ENCODE measurements around the gene FOXL3.

FOXL3 gene

DNA sequence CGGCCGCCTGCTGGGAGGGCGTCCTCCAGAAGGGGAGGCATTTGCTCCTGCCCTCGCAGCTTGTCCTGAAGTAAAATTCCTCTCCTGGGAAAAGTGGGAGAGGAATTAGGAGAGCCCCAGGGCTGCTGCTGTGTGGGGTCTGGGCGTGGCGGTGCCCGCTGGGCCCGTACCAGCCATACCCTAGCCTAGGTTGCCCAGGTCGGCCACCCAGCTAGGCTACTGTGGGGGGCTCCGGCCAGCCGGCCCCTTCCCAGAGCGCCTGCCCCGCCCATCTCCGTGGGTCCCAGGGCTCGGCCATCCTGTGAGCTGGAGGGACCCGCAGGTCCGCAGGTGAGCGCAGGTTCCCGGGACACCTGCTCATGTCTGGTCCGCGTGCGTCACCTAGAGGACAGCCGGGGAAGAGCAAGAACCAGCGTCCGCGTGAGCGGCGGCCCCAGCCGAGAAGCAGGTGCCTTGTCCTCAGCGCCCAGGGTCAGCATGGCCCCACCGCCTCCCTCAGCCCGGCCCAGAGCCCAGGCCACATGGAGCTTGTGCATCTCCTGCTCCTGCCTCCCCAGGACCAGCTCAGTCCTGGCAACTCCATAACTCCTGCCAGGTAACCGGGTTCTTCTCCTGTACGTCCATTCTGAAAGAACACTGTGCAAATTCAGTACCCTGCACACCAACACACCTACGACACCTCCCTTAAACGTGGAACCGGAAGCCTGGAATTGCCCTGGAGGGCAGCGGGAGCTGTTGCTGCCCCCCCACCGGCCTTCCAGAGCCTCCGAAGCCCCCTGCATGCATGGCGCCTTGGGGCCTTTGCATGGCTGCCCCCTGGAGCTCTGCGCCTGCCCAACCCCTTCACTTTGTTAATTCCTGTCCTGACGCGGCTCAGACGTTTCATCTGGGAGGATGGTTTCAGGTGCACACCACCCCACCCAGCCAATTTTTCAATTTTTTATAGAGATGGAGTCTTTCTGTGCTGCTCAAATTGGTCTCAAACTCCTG lies 22.8 kb upstream of the FOXL3 start:
- DNase-seq (ENCODE audit: low spot score), result peak; percentile 16

GRCh38 chr7:268991-269390 lies 21.0 kb upstream of the FOXL3 start:
- DNase-seq (ENCODE audit: low spot score), result no peak

DNA sequence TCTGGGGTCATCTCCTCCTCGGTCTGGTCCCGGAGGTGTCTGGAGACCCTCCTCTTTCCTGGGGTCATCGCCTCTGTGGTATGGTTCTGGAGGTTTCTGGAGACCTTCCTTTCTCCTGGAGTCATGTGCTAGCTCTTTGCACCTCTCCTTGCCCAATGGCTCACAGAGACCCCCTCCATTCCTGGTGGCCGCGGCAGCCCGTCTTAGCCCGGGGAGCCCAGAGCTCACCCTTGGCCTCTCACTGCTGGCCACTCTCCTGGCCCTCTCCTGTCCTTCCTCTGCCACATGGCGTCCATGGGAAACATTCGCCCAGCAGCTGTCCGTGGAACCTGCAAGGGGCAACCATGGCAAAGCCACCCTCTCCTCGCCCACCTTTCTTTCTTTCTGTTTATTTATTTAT lies 20.2 kb upstream of the FOXL3 start:
- DNase-seq (ENCODE audit: low spot score), result no peak

DNA sequence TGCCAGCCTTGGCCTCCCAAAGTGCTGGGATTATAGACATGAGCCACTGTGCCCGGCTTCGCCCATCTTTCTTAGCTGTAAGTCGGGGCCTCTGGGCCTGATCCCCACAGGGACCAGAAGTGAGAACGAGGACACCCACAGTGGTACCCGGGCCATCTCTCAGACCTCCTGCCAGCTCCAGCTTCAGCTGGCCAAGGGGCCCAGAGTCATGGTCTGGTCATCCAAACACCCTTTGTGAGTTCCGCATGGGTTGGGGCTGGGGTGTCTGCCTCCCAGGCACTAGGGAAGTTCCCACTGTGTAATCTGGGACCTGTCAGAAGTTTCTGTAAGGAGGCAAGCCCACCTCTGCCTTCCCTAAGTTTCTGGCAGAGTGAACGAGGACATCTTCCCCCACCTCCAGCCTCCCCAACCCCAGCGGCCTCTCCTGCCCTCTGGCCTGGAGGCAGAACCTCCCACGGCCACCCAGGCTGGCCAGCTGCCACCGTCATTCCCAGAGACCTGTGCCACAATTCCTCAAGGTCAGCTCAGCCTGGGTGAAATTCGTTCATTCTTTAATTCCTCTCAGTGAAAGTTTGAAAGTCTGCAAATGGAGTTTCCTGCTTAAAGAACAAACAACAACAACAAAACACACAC lies 19.5 kb upstream of the FOXL3 start:
- no peak for DNase-seq (ENCODE audit: low spot score)

DNA sequence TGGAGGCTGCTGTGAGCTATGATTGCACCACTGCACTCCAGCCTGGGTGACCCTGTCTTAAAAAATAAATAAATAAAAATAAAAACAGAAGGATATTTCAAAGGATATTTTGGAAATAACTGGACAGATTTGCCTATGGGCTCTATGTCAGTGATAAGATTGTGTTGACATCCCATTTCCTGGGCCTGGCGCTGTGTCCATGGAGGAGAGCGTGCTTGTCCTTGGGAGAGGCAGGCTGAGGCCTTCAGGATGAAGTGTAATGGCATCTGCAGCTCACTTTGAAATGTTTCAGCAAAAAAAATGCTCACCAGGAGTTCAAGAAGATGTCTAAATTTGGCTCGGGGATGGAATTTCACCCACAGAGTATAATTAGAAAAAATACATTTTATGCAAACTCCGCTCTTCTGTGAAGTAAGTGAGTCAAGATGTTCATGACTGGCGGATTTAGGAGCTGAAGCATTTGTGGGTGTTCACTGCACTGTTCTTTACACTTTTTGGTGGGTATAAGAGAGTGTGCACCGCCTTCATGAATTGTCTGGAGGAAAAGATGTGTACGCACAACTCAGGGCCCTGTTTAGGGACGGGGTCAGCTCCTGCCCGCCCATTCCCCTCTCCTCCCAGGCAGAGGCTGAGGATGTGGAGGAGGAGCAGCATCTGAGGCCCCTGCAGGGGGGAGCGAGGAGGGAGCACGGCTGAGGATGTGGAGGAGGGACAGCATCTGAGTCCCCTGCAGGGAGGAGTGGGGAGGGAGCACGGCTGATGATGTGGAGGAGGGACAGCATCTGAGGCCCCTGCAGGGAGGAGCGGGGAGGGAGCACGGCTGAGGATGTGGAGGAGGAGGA lies 18.5 kb upstream of the FOXL3 start:
- no peak for DNase-seq (ENCODE audit: low spot score)

DNA sequence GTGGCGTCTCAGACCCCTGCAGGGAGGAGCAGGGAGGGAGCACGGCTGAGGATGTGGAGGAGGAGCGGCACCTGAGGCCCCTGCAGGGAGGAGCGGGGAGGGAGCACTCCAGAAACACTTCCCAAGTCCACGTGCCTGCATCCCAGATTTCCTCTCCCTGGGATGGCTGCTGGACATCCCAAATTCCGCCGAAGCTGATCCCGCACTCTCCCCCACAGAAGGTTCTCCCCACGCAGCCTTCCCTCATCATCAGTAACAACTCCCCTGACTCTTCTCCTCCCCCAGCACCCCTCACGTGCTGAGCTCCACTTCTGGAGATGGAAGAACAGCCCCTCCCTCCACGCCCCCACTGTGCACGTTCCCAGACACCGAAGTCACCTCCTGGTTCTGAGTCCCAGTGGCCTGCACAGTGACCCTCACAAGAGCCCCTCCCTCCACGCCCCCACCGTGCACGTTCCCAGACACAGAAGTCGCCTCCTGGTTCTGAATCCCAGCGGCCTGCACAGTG lies 17.8 kb upstream of the FOXL3 start:
- DNase-seq (ENCODE audit: low spot score), result no peak

GRCh38 chr7:272631-273030 lies 17.3 kb upstream of the FOXL3 start:
- DNase-seq (ENCODE audit: low spot score), result no peak

- DNase-seq (ENCODE audit: low spot score), result no peak
Measured at GRCh38 chr7:273327-273726, 16.6 kb upstream of the FOXL3 start.

- DNase-seq (ENCODE audit: low spot score), result no peak
Measured at GRCh38 chr7:274266-274665, 15.7 kb upstream of the FOXL3 start.

- no peak for DNase-seq (ENCODE audit: low spot score)
Measured at GRCh38 chr7:276230-276835, 13.6 kb upstream of the FOXL3 start.

DNA sequence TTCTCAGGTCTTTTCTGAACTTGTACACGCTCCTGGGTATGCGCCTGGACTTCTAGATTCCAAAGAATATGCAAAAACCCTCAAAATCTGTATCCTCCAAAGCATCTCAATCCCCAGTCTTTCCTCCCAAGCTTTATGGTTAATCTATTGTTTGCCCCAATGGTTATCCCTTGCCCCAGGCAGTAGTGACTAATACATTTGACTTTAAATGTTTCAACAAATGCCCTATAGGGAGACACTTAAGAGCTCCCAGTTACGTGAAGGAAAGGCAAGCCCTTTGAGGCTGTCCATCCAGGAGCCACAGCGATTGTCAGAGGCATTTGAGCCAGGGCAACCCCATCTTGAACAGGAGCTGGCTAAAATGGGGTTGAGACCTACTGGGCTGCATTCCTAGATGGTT lies 12.7 kb upstream of the FOXL3 start:
- no peak for DNase-seq (ENCODE audit: low spot score)

DNA sequence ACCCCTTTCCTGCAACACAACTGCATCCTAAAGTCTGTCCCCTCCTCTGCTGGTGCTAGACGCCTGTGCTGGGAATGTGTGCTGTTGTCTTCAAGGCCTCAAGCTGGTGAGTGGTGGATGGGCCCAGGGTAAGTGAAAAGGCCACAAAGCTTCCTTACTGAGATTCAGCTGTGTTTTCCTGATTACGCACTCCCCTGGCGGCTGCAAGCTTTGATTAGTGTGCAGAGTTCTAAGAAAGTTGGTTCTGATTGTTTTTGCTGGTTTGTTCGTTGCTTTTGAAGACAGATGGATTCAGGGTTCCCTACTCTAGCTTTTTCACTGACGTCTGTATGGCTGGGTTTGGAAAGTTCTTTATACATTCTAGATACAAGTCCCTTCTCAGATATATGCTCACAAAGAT lies 11.9 kb upstream of the FOXL3 start:
- no peak for DNase-seq (ENCODE audit: low spot score)

GRCh38 chr7:279821-280220 lies 10.1 kb upstream of the FOXL3 start:
- no peak for DNase-seq (ENCODE audit: low spot score)

DNA sequence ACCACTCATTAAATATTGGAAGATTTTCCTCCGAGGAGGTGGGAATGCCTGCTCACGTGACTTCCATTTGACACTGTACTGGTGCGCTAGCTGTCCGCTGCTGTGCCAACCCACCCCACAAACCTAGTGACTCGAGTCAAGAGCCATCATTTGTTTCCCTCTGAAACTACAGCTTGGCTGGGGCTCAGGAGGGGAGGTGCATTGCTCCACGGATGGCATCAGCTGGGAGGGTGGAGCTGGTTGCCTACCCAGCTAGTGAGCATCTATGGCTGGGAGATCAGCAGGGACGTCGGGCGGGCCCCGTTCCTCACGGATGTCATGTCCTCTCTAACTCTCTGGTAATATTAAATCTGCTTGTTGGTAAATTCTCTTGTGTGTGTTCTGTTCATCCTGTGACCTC lies 9.5 kb upstream of the FOXL3 start:
- no peak for DNase-seq (ENCODE audit: low spot score)

GRCh38 chr7:281637-282036 lies 8.3 kb upstream of the FOXL3 start:
- no peak for DNase-seq (ENCODE audit: low spot score)

DNA sequence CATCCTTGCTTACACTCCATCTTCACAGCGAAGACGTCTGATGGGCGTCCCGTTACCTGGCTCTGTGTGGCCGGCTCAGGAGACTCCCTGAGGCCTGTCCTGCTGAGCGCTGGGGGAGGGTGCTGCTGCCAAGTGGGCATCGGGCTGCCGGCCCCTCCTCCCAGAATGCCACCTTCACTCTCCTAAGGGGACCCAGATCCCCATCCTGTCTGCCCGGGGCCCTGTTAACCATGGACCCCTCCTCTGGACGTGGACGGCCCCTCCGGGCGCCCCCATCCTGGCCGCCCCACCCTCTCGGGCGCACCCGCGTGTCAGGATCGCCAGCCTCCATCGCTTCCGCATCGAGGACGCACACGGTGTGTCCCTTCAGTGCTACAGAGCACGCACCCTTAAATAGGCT lies 7.3 kb upstream of the FOXL3 start:
- DNase-seq (ENCODE audit: low spot score), result no peak

DNA sequence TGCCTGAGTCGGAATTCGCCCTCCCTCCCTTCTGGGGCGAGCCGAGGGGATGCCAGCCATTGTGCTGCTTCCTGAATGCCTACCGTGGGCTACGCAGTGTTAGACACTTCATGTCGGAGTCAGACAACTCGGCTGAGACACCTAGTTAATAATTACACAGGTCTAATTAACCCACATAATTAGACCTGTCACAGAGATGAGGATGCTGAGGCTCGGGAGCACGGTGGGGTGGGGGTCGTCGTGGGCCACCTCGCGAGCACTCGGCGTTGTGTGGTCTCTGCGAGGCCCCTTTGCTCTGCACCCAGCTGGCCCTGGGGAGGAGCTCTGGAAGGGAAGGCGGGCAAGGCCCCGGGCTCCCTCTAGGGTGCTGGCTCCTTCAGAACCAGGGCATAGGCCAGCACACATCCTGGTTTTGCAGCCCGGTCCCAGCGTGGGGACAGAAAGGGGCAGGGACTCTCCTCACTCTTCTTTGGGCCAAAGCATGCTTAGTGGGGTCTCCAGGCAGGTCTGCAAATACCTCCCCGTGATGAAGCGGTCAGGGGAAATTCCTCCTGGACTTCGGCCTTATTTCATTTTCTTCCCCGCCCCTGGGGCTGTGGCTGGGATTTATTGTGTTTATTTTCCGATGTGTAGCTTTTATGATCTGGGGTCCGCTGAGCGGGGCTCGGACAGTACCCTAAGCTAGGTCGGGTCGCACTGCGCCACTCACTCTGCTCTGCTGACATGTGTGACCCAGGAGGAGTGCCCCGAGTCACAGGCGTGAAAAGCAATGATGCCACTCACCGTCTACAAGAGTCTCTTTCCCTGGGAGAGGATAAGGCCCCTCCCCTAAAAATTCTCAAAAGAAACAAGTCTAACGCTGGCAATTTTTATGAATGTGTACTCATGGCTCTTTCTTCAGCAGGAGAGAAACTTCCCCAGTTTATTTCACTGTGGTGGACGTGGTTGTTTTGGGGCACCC lies 4.9 kb upstream of the FOXL3 start:
- no peak for DNase-seq (ENCODE audit: low spot score)

GRCh38 chr7:285731-286130 lies 4.2 kb upstream of the FOXL3 start:
- no peak for DNase-seq (ENCODE audit: low spot score)

- no peak for DNase-seq (ENCODE audit: low spot score)
Measured at GRCh38 chr7:286266-286665, 3.7 kb upstream of the FOXL3 start.

DNA sequence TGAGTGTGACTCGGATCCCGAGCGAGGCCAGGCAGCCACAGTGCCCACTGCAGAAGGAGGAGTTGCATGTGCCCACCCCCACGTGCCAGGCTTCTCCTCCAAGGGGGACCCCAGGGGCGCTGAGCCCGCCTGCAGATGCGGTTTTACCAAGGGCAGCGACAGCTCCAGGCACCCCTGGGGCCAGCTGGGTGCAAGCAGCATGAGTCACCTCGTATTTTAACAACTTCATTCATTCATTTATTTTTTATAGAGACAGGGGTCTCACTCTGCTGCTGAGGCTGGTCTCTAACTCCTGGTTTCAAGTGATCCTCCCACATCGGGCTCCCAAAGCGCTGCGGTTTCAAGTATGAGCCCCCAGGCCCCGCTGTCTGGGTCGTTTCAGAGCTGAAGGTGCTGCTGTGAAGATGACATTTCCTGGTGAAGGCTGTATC lies 1.3 kb upstream of the FOXL3 start:
- no peak for DNase-seq (ENCODE audit: low spot score)
